Cortex of kidney (tissue), 1 donor: Measurements from ENCODE around the gene TUBGCP2.

Experiments
- DNase-seq: peaks from one replicate; lab custom pipeline; 2025; lab: John Stamatoyannopoulos, UW

TUBGCP2 gene

GRCh38 chr10:133306097-133306476 is 2.6 kb downstream of the TUBGCP2 start:
- DNase-seq: no peak

DNA sequence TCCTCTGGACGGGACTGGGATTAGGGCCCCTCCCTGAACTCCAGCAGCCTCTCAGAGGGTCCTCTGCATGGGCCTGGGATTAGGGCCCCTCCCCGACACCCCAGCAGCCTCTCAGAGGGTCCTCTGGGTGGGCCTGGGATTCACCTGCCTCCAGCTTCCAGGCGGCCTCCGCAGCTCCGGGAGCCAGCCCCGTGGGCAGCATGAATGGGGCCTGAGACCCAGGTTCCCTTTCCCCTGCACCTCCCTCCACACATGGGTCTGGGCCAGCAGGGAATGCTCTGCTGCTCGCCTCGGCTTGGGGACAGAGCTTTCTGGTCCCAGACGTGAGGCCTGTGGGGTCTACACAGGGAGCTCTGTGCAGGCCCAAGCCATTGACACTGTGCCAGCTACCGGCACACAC is 5.5 kb downstream of the TUBGCP2 start:
- DNase-seq: no peak

- DNase-seq: no peak
Measured at GRCh38 chr10:133302230-133302629, 6.4 kb downstream of the TUBGCP2 start.

- no peak for DNase-seq
Measured at GRCh38 chr10:133299738-133300137, 8.9 kb downstream of the TUBGCP2 start.

GRCh38 chr10:133299224-133299623 is 9.4 kb downstream of the TUBGCP2 start:
- DNase-seq: no peak

DNA sequence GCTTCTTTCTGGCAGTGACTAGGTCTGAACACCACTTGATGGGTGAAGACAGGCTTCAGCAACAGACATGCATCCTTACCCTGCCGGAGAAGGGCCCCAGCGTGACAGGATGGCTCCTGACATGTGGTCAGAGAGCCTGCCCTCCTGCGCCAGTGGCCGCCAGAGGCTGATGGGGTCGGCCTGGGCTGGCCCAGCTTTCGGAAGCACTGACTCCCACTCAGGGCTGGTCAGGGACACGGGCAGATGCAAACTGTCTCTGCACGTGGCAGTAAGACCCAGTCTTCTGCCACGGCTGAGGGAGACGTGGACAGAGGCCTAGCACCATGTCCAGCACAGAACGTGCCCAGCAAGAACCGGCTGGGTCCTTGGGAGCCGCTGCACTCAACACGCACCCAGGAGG is 10.2 kb downstream of the TUBGCP2 start:
- no peak for DNase-seq

GRCh38 chr10:133297504-133297903 is 11.2 kb downstream of the TUBGCP2 start:
- DNase-seq: no peak

- DNase-seq: no peak
Measured at GRCh38 chr10:133295426-133296320, 13.0 kb downstream of the TUBGCP2 start.

GRCh38 chr10:133294189-133294588 is 14.5 kb downstream of the TUBGCP2 start:
- no peak for DNase-seq

DNA sequence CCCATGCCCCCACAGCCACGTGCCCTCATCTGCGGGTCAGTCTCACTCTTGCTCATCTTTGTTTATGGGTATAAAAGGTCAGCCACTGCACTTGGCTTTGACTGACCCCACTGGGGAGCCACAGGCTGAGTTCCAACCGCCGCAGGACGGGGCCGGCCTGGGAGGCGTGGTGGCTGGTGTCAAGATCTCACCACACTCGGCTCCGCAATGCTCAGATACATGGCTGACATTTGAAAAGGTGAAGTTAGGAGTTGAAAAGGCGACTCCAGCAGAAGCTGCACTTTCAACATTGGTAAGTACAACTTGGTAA is 14.9 kb downstream of the TUBGCP2 start:
- no peak for DNase-seq

DNA sequence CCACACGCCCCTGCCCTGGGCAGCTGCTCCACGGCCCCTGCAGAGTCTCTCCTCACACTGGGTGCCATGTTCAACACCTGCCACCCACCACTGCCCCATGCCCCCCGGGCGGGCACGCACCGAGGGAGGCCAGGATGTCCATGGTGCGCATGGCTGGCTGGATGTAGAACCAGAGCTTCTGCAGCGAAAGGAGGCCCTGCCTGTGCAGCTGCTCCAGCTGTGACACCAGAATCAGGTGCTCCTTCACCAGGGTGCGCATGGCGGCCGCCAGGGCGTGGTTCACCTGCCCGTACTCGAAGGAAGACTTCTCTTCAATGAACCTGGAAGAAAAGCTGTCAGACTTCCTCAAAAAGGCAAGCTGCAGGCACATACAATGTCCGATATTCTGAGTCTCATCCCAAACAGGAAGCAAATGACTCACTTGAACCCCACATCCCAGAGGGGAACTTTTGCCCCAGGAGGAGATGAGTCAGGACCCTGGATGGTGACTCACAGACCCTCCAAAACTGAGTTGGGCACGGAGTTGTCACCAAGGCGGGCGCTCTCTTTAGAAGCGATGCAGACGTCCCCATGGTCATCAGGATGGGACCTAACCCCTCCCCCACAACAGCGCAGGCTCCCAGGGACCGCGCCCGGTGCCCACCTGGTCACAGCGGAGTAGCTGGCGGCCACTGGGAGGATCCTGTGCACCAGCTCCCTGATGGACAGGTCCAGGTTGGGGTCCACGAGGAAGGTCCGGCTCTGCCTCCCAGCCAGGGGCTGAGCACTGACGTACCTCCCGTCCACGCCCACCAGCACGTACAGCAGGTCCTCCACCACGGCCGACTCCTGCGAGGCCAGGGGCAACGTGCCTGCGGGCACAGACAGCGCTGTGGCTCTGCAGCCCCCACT is 15.5 kb downstream of the TUBGCP2 start:
- DNase-seq: no peak

- no peak for DNase-seq
Measured at GRCh38 chr10:133289761-133290160, 18.9 kb downstream of the TUBGCP2 start.

GRCh38 chr10:133287832-133288500 is 20.7 kb downstream of the TUBGCP2 start:
- no peak for DNase-seq

- no peak for DNase-seq
Measured at GRCh38 chr10:133286366-133286765, 22.3 kb downstream of the TUBGCP2 start.

DNA sequence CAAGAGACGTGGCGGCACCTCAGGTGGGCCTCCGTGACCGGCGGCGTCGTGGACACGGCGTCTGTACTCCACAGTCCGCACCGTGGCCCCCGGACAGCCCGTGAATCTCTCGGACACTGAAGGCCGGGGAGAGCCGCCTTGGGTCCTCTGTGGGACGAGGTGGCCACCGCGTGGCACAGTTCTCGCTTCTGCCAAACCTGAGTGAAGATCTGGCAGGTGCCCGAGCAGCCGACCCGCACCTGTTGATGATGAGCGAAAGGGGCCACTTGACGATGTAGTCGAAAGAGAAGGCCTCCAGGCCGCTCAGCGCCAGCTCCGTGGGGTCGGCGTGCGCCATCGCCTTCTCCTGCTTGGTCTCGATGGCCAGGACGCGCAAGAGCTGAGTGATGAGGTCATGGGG is 23.5 kb downstream of the TUBGCP2 start:
- DNase-seq: no peak

- no peak for DNase-seq
Measured at GRCh38 chr10:133283931-133284330, 24.7 kb downstream of the TUBGCP2 start.

DNA sequence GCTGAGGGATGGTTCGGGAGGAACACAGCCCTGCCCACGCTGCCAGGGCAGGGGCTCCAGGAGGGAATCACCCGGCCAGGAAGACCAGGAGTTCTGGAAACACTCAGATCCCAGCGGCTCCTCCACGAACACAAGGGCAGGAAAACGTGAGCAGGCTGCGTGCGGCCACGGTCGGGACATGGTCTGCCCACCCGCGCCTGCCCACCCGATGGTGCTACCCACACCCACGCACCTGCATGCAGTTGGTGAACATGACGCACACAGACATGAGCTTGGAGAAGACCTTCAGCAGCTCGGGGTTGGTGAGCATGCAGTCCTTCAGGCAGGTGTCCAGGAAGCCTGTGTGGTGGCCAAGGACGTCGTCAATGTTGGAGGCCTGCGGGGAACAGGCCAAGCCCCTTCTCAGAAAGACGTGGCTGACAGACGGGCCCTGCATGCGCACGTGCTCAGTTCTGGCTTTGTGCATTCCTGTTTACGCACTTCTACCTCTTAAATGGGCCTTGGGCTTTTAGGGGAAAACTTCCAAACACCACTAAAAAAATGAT is 25.8 kb downstream of the TUBGCP2 start:
- no peak for DNase-seq

- no peak for DNase-seq
Measured at GRCh38 chr10:133281628-133282372, 26.9 kb downstream of the TUBGCP2 start.

GRCh38 chr10:133281084-133281483 is 27.6 kb downstream of the TUBGCP2 start:
- no peak for DNase-seq

- no peak for DNase-seq
Measured at GRCh38 chr10:133280391-133281059, 28.1 kb downstream of the TUBGCP2 start.
